Stimulated activated CD8-positive, alpha-beta memory T cell treated with anti-CD3 and anti-CD28 coated beads, Interleukin-4, amount 100 ng/mL, for 24 hours (primary cell): ENCODE data around the gene CCNJL.
"Not testable (repeated sequence)": the region's sequence is repeated elsewhere in the genome, so short reads cannot be mapped to it uniquely, and the experiment has no call there.

Experiments
- DNase-seq: peaks from one replicate; pipeline ENCODE4 v3.0.0-alpha.2; 2020; ENCODE audit warnings: low read depth

CCNJL gene

GRCh38 chr5:160260881-160261815 is 51.2 kb downstream of the CCNJL start:
- DNase-seq: no peak

- no peak for DNase-seq
Observed at GRCh38 chr5:160260006-160260775, 52.2 kb downstream of the CCNJL start.

GRCh38 chr5:160259341-160259740 is 53.0 kb downstream of the CCNJL start:
- no peak for DNase-seq

- no peak for DNase-seq
Observed at GRCh38 chr5:160254706-160255105, 57.7 kb downstream of the CCNJL start.

GRCh38 chr5:160253441-160253840 is 58.9 kb downstream of the CCNJL start:
- DNase-seq: no peak

GRCh38 chr5:160252916-160253315 is 59.4 kb downstream of the CCNJL start:
- no peak for DNase-seq

GRCh38 chr5:160251406-160252155 is 60.8 kb downstream of the CCNJL start:
- DNase-seq: no peak

GRCh38 chr5:160250826-160251225 is 61.5 kb downstream of the CCNJL start:
- no peak for DNase-seq

- DNase-seq: no peak
Observed at GRCh38 chr5:160250226-160250625, 62.1 kb downstream of the CCNJL start.

GRCh38 chr5:160249570-160249969 is 62.8 kb downstream of the CCNJL start:
- not testable (repeated sequence) for DNase-seq

- DNase-seq: no peak
Observed at GRCh38 chr5:160245506-160246086, 66.8 kb downstream of the CCNJL start.

- DNase-seq: no peak
Observed at GRCh38 chr5:160242145-160242544, 70.2 kb downstream of the CCNJL start.

GRCh38 chr5:160240350-160240749 is 72.0 kb downstream of the CCNJL start:
- no peak for DNase-seq

- no peak for DNase-seq
Observed at GRCh38 chr5:160237571-160238093, 74.7 kb downstream of the CCNJL start.

GRCh38 chr5:160235731-160236130 is 76.6 kb downstream of the CCNJL start:
- no peak for DNase-seq

- DNase-seq: no peak
Observed at GRCh38 chr5:160233215-160233614, 79.1 kb downstream of the CCNJL start.

GRCh38 chr5:160231783-160232342 is 80.5 kb downstream of the CCNJL start:
- no peak for DNase-seq

- DNase-seq: no peak
Observed at GRCh38 chr5:160230686-160231527, 81.5 kb downstream of the CCNJL start.

GRCh38 chr5:160229190-160229742 is 83.1 kb downstream of the CCNJL start, which contains the start of gene FABP6:
TSS of gene FABP6 (plus strand) at chr5:160229506. CDS start at chr5:160229558, 52 bp downstream.
- DNase-seq: no peak

- no peak for DNase-seq
Observed at GRCh38 chr5:160227012-160227411, 85.4 kb downstream of the CCNJL start.
